PC-3 (cell line): ENCODE data around the gene LPAR1. TPM values are rescaled to one million over a fixed set of nuclear protein-coding genes. Genes with fewer than 3 reads are reported as not detected.
A peak's percentile ranks its signal among the peaks of the same experiment; 100 is the strongest.

Experiments
- ATAC-seq: fragments of 200-7000 bp; cut with Tn5 transposase; 2 replicates; pipeline ENCODE4 v1.9.1; 2020; ENCODE audit warnings: mild to moderate bottlenecking, moderate library complexity
- BruUV-seq: library from RNA; stranded (reverse); fragments of 400-500 nt; replicated peaks from 2 replicates; lab custom pipeline; 2021; lab: Mats Ljungman, UMichigan
- CTCF ChIA-PET: fragments of 300-600 bp; sonication (Branson Sonifier 250); formaldehyde crosslinking; loops from one replicate; lab custom pipeline; 2022; ENCODE audit warnings: antibody characterized with exemption; lab: Charles Lee
- POLR2A ChIA-PET: fragments of 300-600 bp; sonication (Branson Sonifier 250); formaldehyde crosslinking; loops from one replicate; lab custom pipeline; 2022; ENCODE audit warnings: antibody characterized with exemption; ENCODE audit not compliant: unreplicated experiment; lab: Charles Lee
- DNase-seq: peaks from one replicate; pipeline ENCODE4 v3.0.0-alpha.2; 2015
- H2AFZ ChIP-seq: fragments of 300-600 bp; sonication (generic); 2 replicates; pipeline ENCODE4 v1.6.0; 2016; ENCODE audit warnings: antibody characterized with exemption, low read length
- H3F3A ChIP-seq: fragments of 300-600 bp; sonication (generic); one replicate; pipeline ENCODE4 v1.6.0; 2017; ENCODE audit warnings: antibody characterized with exemption, low read length, control low read depth, mild to moderate bottlenecking; ENCODE audit not compliant: unreplicated experiment
- H3K27ac ChIP-seq: fragments of 300-600 bp; sonication (generic); 2 replicates; pipeline ENCODE4 v1.5.1; 2016; ENCODE audit warnings: mild to moderate bottlenecking, low read length
- H3K27me3 ChIP-seq: fragments of 300-600 bp; sonication (generic); 2 replicates; pipeline ENCODE4 v1.6.1; 2016; ENCODE audit warnings: low read length, mixed read lengths
- H3K36me3 ChIP-seq: fragments of 300-600 bp; sonication (generic); 2 replicates; pipeline ENCODE4 v1.6.1; 2016; ENCODE audit warnings: low read depth, mixed run types, low read length, mixed read lengths
- H3K4me1 ChIP-seq: fragments of 300-600 bp; sonication (generic); 2 replicates; pipeline ENCODE4 v1.5.1; 2016; ENCODE audit warnings: low read length; ENCODE audit not compliant: insufficient read depth
- H3K4me2 ChIP-seq: fragments of 300-600 bp; sonication (generic); 2 replicates; pipeline ENCODE4 v1.6.0; 2016; ENCODE audit warnings: low read length
- H3K4me3 ChIP-seq: fragments of 300-600 bp; sonication (generic); 2 replicates; pipeline ENCODE4 v1.5.1; 2016; ENCODE audit warnings: mild to moderate bottlenecking, low read length, mixed read lengths
- H3K79me2 ChIP-seq: fragments of 300-600 bp; sonication (generic); 2 replicates; pipeline ENCODE4 v1.6.1; 2017; ENCODE audit warnings: low read length, mixed read lengths
- H3K9ac ChIP-seq: fragments of 300-600 bp; sonication (generic); 2 replicates; pipeline ENCODE4 v1.6.0; 2016; ENCODE audit warnings: mild to moderate bottlenecking, low read length
- H3K9me2 ChIP-seq: fragments of 300-600 bp; sonication (generic); replicated peaks from 2 replicates; pipeline ENCODE4 v1.6.1; 2016; ENCODE audit warnings: mixed run types, low read length, mixed read lengths
- H3K9me3 ChIP-seq: fragments of 300-600 bp; sonication (generic); 2 replicates; pipeline ENCODE4 v1.6.1; 2016; ENCODE audit warnings: low read length, mixed read lengths
- H4K20me1 ChIP-seq: fragments of 300-600 bp; sonication (generic); 2 replicates; pipeline ENCODE4 v1.6.1; 2016; ENCODE audit warnings: low read length, mixed read lengths
- CTCF ChIP-seq: fragments of 300-600 bp; sonication (generic); conservative IDR thresholded peaks from 2 replicates; pipeline ENCODE4 v1.5.1; 2017; ENCODE audit warnings: antibody characterized with exemption, low read depth, mild to moderate bottlenecking, low read length
- EZH2 ChIP-seq: fragments of 300-600 bp; sonication (generic); IDR thresholded peaks from one replicate; pipeline ENCODE4 v1.6.1; 2017; ENCODE audit warnings: antibody characterized with exemption, mild to moderate bottlenecking, low read length; ENCODE audit not compliant: unreplicated experiment
- EZH2phosphoT487 ChIP-seq: fragments of 300-600 bp; sonication (generic); IDR thresholded peaks from 2 replicates; pipeline ENCODE4 v1.6.1; 2018; ENCODE audit warnings: mild to moderate bottlenecking, antibody characterized with exemption, low read length, borderline replicate concordance
- intact Hi-C: fragments of 100-400 bp; cut with micrococcal nuclease; formaldehyde crosslinking; loops from 2 replicates; pipeline ENCODE4 v1.9.0; 2023
- total RNA-seq: library from RNA; depleted of rRNA; stranded (reverse); fragments of >200 nt; gene quantifications from 2 replicates; pipeline ENCODE4 v1.2.3, GENCODE V29; 2014

LPAR1 gene
- total RNA-seq, 1 experiment from 2014 or later, result 67.9 TPM

DNA sequence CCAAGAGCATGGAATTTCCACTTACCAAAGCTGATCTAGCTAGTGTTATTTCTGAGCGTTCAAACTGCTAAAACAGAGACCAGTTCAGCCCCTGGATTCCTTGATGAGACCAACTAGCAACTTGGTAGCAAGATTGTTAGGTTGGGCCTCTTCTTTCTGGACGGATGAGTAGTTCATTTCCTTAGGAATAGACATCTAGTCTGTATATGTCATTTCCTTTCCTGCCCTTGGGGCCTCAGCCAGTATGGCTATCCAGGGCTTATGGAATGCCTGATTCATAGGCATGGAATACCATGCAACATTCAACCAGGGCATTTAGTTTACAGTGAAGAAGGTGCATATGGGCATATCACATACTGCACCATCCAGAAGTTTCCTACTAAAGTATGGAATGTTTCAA is 14.5 kb upstream of the LPAR1 start:
- Histone ChIP-seq H4K20me1 (no peaks in the 10 kb centered on the region), H3K9ac (no peak overlapping the region), H3K36me3 (no peaks in the 10 kb centered on the region), H2AFZ (no peak overlapping the region), H3K4me3 (no peak overlapping the region), H3K27me3 (no peaks in the 10 kb centered on the region), H3F3A (no peaks in the 10 kb centered on the region), H3K27ac (no peak overlapping the region), H3K4me2 (no peak overlapping the region), H3K4me1 (no peaks in the 10 kb centered on the region), H3K9me3 (no peaks in the 10 kb centered on the region), H3K9me2 (no peaks in the 10 kb centered on the region), H3K79me2 (no peaks in the 10 kb centered on the region)
- TF ChIP-seq CTCF (no peak), EZH2 (no peak), EZH2phosphoT487 (no peak)
- ChIA-PET CTCF (no interaction called here), POLR2A (no interaction called here)
- no TSS peak for BruUV-seq
- intact Hi-C loops, result no loop called here
- DNase-seq, result peak; percentile 18
- no peak for ATAC-seq

DNA sequence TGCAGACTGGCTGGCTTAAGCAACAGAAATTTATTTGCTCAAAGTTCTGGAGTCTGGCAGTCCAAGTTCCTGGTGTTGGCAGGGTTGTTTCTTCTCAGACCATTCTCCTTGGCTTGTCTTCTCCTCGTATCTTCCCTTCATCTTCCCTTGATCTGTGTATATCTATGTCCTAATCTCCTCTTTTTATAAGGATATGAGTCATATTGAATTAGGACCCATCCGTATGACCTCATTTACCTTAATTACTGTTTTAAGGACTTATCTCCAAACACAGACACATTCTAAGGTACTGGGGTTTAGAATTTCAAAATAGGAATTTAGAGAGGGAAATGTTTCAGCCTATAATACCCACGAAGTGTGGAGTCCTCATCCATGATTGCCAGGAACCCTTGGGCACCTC is 13.1 kb upstream of the LPAR1 start:
- no peak for DNase-seq

More for the DNA sequence above, 13.1 kb upstream of the LPAR1 start:
- no peak overlapping the region for H3K27ac ChIP-seq
- H3K4me2 ChIP-seq, result no peak overlapping the region
- POLR2A ChIA-PET, result no interaction called here
- ATAC-seq, result no peak
- no peaks in the 10 kb centered on the region for H3K9me2 ChIP-seq
- no peak overlapping the region for H2AFZ ChIP-seq
- H3F3A ChIP-seq, result no peaks in the 10 kb centered on the region
- no peaks in the 10 kb centered on the region for H3K9me3 ChIP-seq
- H3K79me2 ChIP-seq, result no peaks in the 10 kb centered on the region
- intact Hi-C loops, result no loop called here
- H4K20me1 ChIP-seq, result no peaks in the 10 kb centered on the region
- CTCF ChIA-PET, result no interaction called here
- H3K27me3 ChIP-seq, result no peaks in the 10 kb centered on the region
- no TSS peak for BruUV-seq
- no peaks in the 10 kb centered on the region for H3K4me1 ChIP-seq
- no peaks in the 10 kb centered on the region for H3K36me3 ChIP-seq
- no peak overlapping the region for H3K4me3 ChIP-seq
- H3K9ac ChIP-seq, result no peak overlapping the region
- TF ChIP-seq EZH2 (no peak), CTCF (no peak), EZH2phosphoT487 (no peak)
